Type B pancreatic cell (in vitro differentiated cells): Measurements from ENCODE around the gene SLC39A10. TPM values are rescaled to one million over a fixed set of nuclear protein-coding genes. Genes with fewer than 3 reads are reported as not detected.
"Not testable (repeated sequence)": the region's sequence is repeated elsewhere in the genome, so short reads cannot be mapped to it uniquely, and the experiment has no call there.

Source experiments
- DNase-seq: peaks from one replicate; pipeline ENCODE4 v3.0.0; 2021; ENCODE audit warnings: mixed read lengths; ENCODE audit not compliant: unreplicated experiment; ENCODE audit errors: extremely low spot score
- H3K27ac Mint-ChIP-seq: 2 replicates; pipeline ENCODE4 v1.8.0; 2021; ENCODE audit warnings: mild to moderate bottlenecking, mixed read lengths
- H3K27me3 Mint-ChIP-seq: 2 replicates; pipeline ENCODE4 v1.8.0; 2021; ENCODE audit warnings: mixed read lengths
- H3K36me3 Mint-ChIP-seq: 2 replicates; pipeline ENCODE4 v1.8.0; 2021; ENCODE audit warnings: mixed read lengths
- H3K4me1 Mint-ChIP-seq: one replicate; pipeline ENCODE4 v1.8.0; 2021; ENCODE audit warnings: mixed read lengths; ENCODE audit not compliant: unreplicated experiment
- H3K4me3 Mint-ChIP-seq: 2 replicates; pipeline ENCODE4 v1.8.0; 2021; ENCODE audit warnings: mild to moderate bottlenecking, mixed read lengths
- H3K9me3 Mint-ChIP-seq: 2 replicates; pipeline ENCODE4 v1.8.0; 2021; ENCODE audit warnings: mixed read lengths
- total RNA-seq: library from RNA; stranded (reverse); gene quantifications from 2 replicates; pipeline ENCODE4 v1.2.1, GENCODE V29; 2021; ENCODE audit warnings: low replicate concordance
- TF ChIP-seq, protein P1 (sequence below): fragments of 200-600 bp; sonication (generic); conservative IDR thresholded peaks from 2 replicates; pipeline ENCODE4 v1.5.0; 2021; ENCODE audit warnings: antibody characterized with exemption, mild to moderate bottlenecking

The SLC39A10 gene
- total RNA-seq, 1 donor from 2014 or later = 63.2 TPM

DNA sequence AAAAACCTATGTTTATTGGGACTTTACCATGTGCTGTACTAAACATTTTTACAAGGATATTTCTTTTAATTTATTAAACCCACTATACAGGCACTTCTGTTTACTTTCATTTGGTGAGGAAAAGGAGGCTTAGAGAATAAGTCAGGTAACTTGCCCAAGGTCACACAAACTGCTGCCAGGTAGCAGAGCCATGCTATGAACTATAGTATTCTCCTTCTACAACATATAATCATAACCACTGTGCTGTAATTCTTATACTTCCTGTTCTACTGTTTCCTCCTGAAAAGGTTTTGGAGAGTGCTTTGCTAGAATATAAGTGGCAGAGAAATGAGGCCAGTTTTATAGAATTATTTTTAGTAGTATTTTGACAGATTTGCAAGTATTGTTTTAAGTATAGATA lies 29.5 kb downstream of the SLC39A10 start:
- TF ChIP-seq, protein P1, sequence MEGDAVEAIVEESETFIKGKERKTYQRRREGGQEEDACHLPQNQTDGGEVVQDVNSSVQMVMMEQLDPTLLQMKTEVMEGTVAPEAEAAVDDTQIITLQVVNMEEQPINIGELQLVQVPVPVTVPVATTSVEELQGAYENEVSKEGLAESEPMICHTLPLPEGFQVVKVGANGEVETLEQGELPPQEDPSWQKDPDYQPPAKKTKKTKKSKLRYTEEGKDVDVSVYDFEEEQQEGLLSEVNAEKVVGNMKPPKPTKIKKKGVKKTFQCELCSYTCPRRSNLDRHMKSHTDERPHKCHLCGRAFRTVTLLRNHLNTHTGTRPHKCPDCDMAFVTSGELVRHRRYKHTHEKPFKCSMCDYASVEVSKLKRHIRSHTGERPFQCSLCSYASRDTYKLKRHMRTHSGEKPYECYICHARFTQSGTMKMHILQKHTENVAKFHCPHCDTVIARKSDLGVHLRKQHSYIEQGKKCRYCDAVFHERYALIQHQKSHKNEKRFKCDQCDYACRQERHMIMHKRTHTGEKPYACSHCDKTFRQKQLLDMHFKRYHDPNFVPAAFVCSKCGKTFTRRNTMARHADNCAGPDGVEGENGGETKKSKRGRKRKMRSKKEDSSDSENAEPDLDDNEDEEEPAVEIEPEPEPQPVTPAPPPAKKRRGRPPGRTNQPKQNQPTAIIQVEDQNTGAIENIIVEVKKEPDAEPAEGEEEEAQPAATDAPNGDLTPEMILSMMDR = no peak
- Mint-ChIP-seq H3K4me1 (peaks cover 7% of the 10 kb centered on the region), H3K36me3 (peaks cover 34% of the 10 kb centered on the region), H3K4me3 (no peak overlapping the region), H3K9me3 (peaks cover 12% of the 10 kb centered on the region), H3K27ac (no peak overlapping the region), H3K27me3 (no peaks in the 10 kb centered on the region)
- DNase-seq = no peak

DNA sequence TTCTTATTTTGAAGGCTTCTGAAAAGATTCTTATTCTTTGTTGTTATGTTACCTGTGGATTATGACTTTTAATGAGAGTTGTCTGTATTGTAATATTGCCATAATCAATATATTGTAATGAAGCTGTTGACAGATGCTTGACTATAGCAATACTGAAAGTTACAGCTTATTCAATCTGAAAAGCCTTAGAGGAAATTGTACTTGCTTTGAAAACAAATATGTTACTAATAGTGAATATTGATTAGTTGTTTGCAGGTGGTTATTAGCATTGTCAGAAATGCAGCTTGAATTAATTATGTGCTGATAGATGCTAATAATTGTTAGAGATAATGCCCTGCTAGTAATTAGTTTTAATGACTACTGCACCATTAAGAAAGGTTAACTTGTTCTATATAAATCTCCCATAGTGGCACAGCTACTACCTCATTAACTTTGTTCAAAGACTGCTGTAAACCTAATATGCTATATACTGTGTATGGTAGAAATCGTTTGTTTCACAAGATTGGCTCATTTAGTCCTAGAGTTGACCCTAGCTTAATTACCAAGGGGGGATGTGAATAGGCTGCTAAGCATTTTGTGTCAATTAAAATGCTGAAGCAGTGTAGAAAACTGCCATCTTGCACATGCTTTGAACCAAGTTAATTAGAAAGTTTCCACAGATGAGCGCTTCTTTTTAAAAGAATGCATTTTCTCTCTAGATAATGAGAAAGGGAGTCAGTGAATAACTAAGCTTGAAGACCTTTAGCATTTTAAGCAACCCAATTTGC lies 30.5 kb downstream of the SLC39A10 start:
- Mint-ChIP-seq H3K4me1 (peaks cover 7% of the 10 kb centered on the region), H3K27ac (no peak overlapping the region), H3K36me3 (peaks cover 41% of the 10 kb centered on the region), H3K4me3 (no peak overlapping the region), H3K27me3 (no peaks in the 10 kb centered on the region), H3K9me3 (peaks cover 16% of the 10 kb centered on the region)
- TF ChIP-seq, protein P1 = no peak
- no peak for DNase-seq

DNA sequence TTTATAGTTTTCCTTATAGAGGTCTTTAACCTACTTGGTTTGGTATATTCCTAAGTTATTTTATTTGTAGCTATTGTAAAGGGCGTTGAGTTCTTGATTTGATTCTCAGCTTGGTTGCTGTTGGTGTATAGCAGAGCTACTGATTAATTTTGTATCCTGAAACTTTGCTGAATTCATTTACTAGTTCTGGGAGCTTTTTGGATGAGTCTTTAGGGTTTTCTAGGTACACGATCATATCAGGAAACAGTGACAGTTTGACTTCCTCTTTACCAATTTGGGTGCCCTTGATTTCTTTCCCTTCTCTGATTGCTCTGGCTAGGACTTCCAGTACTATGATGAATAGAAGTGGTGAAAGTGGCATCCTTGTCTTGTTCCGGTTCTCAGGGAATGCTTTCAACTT lies 35.5 kb downstream of the SLC39A10 start:
- DNase-seq, H3K4me3 Mint-ChIP-seq, H3K27ac Mint-ChIP-seq, H3K4me1 Mint-ChIP-seq, H3K27me3 Mint-ChIP-seq: not testable (repeated sequence)
- Mint-ChIP-seq H3K9me3 (peaks cover 21% of the 10 kb centered on the region), H3K36me3 (peaks cover 52% of the 10 kb centered on the region)

DNA sequence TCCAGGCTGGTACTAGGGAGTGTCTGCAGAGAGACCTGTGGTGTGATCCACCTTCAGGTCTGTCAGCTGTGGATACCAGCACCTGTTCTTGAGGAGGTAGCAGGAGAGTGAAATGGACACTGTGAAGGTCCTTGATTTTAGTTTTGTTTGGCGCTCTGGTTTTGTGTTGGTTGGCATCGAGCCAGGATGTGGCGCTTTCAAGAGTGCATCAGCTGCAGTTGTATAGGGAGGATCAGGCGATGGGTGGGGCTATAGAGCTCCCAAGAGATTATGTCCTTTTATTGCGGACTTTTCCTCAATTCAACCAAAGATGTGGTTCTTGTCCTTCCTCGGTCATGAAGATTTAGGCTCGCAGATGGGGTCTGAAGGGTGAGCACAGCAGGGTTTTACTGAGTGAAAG lies 37.5 kb downstream of the SLC39A10 start:
- peaks cover 55% of the 10 kb centered on the region for H3K36me3 Mint-ChIP-seq
- no peaks in the 10 kb centered on the region for H3K27me3 Mint-ChIP-seq
- no peak overlapping the region for H3K4me3 Mint-ChIP-seq
- H3K27ac Mint-ChIP-seq = no peak overlapping the region
- no peak for DNase-seq
- TF ChIP-seq, protein P1 = no peak
- H3K9me3 Mint-ChIP-seq = peaks cover 25% of the 10 kb centered on the region
- H3K4me1 Mint-ChIP-seq = no peaks in the 10 kb centered on the region

DNA sequence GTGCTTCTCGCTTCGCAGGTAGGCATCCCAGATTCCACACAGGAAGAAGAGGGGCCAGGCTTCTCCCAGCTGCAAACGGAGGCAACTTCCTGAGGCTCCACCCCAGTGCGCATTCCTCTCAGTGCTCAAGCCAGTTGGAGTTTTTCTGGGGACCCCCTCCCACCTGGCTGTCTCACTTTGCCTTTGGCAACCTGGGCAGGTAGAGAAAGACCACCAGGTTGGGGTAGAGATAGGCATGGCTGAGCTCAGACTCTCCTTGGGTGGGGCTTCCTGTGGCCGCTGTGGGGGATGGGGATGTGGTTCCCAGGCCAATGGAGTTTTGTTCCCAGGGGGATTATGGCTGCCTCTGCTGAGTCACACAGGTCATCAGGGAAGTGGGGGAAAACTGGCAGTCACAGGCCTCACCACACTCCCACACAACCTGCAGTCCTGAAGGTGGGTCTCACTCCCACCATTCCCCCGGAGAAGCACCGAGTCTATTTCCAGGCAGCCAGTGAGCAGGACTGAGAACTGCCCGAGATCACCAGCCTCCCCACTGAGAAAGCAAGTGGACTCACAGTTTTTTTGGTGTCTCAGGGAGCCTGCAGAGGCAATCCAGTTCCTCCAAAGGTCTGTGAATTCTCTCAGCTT lies 38.1 kb downstream of the SLC39A10 start:
- Mint-ChIP-seq H3K27me3 (no peaks in the 10 kb centered on the region), H3K9me3 (peaks cover 25% of the 10 kb centered on the region), H3K4me1 (no peaks in the 10 kb centered on the region), H3K4me3 (no peak overlapping the region), H3K27ac (no peak overlapping the region), H3K36me3 (peaks cover 54% of the 10 kb centered on the region)
- TF ChIP-seq, protein P1 = no peak
- DNase-seq = no peak

DNA sequence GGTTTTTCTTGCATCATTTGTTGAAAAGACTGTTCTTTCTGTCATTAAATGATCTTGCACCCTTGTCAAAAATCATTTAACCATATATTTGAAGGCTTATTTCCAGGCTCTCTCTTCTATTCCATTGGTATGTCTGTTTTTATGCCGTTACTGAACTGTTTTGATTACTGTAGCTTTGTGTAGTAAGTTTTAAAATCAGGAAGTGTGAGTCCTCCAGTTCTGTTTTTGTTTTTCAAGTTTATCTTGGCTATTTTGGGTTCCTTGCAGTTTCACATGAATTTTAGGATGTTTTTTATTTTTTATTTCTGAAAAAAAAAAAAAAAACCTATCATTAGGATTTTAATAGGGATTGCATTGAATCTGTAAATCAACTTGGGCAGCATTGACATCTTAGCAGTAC lies 39.0 kb downstream of the SLC39A10 start:
- TF ChIP-seq, protein P1 = no peak
- Mint-ChIP-seq H3K27ac (no peak overlapping the region), H3K27me3 (no peaks in the 10 kb centered on the region), H3K4me1 (no peaks in the 10 kb centered on the region), H3K36me3 (peaks cover 53% of the 10 kb centered on the region), H3K4me3 (no peak overlapping the region), H3K9me3 (peaks cover 17% of the 10 kb centered on the region)
- DNase-seq = no peak
